Stimulated activated CD8-positive, alpha-beta memory T cell treated with anti-CD3 and anti-CD28 coated beads, Interleukin-12 subunit alpha, Interleukin-12 subunit beta, amount 100 ng/mL, for 1 hour (primary cell): Measurements from ENCODE around the gene POTEI.
"Not testable (repeated sequence)": the region's sequence is repeated elsewhere in the genome, so short reads cannot be mapped to it uniquely, and the experiment has no call there.

ENCODE experiments used
- DNase-seq: peaks from one replicate; pipeline ENCODE4 v3.0.0-alpha.2; 2020; ENCODE audit warnings: low read depth

Gene POTEI

DNA sequence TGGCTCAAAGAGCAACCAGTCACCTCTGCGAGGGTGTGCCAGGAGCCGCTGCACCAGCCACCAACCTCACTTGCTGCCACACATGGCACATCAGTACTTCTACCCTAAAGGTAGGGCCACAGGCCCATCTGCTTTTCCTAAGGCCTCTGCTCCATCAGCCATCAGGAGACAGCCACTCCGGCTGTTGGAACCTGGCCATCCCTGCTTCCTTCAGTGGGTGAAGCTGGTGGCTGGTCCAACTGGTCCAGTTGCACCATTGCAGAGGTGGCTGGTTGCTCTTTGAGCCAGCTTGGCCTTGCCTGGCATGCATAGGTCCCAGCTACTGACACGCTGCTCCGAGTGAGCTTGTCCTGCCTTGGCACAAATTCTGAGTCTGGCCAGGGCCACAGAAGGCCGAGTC lies 53.7 kb downstream of the POTEI start:
- DNase-seq: not testable (repeated sequence)

DNA sequence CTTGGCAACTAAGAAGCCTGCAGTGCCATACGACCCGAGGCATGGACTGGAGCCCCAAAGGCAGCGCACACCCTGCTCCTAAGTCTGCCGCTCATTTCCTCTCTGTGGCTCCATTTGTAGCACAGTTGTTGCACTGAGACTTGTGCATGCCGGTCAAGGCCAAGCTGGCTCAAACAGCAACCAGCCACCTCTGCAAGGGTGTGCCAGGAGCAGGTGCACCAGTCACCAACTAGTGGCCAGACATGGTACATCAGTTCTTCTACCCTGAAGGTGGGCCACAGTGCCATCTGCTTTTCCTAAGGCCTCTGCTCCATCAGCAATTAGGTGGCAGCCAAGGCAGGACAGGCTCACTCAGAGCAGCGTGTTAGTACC lies 54.4 kb downstream of the POTEI start:
- DNase-seq: not testable (repeated sequence)

DNA sequence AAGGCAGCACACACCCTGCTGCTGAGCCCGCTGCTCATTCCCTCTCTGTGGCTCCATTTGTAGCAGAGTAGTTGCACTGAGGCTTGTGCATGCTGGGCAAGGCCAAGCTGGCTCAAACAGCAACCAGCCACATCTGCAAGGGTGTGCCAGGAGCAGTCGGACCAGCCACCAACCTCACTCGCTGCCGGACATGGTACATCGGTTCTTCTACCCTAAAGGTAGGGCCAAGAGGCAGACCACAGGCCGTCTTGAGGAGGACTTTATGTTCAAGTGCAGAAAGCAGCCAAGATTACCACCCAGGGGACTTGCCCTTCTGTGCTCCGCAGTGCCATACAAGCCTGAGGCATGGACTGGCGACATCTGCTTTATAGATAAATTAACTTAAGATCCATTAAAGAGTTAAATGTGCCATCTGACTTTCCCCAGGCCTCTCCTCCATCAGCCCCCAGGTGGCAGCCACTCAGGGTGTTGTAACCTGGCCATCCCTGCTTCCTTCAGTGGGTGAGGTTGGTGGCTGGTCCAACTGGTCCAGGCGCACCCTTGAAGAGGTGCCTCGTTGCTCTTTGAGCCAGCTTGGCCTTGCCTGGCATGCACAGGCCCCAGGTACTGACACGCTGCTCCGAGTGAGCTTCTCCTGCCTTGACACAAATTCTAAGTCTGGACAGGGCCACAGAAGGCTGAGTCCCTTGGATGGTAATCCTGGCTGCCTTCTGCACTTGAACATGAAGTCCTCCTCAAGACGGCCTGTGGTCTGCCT lies 55.0 kb downstream of the POTEI start:
- DNase-seq: not testable (repeated sequence)

DNA sequence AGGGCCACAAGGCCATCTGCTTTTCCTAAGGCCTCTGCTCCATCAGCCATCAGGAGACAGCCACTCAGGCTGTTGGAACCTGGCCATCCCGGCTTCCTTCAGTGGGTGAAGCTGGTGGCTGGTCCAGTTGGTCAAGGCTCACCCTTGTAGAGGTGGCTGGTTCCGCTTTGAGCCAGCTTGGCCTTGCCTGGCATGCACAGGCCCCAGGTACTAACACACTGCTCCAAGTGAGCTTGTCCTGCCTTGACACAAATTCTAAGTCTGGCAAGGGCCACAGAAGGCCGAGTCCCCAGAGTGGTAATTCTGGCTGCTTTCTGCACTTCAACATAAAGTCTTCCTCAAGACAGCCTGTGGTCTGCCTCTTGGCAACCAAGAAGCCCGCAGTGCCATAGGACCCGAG lies 56.2 kb downstream of the POTEI start:
- DNase-seq: not testable (repeated sequence)

DNA sequence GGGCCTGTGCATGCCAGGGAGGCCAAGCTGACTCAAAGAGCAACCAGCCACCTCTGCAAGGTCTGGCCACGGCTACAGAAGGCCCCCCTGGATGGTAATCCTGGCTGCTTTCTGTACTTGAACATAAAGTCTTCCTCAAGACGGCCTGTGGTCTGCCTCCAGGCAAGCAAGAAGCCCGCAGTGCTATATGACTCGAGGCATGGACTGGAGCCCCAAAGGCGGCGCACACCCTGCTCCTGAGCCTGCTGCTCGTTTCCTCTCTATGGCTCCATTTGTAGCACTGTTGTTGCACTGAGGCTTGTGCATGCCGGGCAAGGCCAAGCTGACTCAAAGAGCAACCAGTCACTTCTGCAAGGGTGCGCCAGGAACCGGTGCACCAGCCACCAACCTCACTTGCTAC lies 57.3 kb downstream of the POTEI start:
- not testable (repeated sequence) for DNase-seq

DNA sequence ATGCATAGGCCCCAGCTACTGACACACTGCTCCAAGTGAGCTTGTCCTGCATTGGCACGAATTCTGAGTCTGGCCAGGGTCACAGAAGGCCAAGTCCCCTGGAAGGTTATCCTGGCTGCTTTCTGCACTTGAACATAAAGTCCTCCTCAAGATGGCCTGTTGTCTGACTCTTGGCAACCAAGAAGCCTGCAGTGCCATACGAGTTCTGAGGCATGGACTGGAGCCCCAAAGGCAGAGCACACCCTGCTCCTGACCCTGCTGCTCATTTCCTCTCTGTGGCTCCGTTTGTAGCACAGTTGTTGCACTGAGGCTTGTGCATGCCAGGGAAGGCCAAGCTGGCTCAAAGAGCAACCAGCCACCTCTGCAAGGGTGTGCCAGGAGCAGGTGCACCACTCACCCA lies 57.9 kb downstream of the POTEI start:
- not testable (repeated sequence) for DNase-seq

DNA sequence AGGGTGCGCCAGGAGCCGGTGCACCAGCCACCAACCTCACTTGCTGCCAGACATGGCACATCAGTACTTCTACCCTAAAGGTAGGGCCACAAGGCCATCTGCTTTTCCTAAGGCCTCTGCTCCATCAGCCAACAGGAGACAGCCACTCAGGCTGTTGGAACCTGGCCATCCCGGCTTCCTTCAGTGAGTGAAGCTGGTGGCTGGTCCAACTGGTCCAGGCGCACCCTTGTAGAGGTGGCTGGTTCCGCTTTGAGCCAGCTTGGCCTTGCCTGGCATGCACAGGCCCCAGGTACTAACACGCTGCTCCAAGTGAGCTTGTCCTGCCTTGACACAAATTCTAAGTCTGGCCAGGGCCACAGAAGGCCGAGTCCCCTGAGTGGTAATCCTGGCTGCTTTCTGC lies 58.8 kb downstream of the POTEI start:
- not testable (repeated sequence) for DNase-seq

DNA sequence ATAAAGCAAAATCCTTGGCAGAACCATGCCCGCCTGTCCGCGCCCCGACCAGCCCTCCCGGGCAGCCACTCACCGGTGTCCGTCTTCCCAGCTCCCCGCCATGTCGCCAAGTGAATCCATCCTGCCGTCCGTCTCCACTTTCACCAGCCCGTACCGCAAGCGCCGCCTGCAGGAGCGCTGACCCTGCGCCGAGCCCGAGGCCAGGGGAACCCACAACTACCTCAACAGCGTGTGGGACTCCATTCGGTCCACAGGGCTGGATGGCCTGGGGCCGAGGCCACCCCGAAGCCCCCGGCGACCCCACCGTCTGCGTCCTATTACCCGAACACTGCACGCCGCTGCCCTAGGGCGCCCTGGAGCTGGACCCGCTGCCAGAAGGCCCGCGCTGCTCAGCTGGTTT lies 81.5 kb downstream of the POTEI start:
- not testable (repeated sequence) for DNase-seq

DNA sequence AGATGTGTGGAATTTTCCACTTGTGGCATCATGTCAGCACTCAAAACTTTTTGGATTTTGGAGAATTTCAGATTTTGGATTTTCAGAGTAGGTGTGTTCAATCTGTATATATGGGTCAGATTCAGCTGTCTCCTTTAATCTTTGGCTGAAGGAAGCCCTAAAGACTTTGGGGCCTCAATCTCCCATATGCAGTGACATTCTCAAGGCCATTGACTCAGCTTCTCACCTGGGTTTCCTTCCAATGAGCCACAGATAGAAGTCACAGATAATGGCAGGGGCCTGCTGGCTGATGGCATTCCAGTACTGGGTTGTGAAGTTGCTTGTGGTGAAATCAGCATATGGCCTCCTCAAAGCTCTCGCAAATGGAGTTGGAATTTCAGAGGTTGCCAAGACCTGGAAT lies 90.3 kb downstream of the POTEI start:
- not testable (repeated sequence) for DNase-seq

DNA sequence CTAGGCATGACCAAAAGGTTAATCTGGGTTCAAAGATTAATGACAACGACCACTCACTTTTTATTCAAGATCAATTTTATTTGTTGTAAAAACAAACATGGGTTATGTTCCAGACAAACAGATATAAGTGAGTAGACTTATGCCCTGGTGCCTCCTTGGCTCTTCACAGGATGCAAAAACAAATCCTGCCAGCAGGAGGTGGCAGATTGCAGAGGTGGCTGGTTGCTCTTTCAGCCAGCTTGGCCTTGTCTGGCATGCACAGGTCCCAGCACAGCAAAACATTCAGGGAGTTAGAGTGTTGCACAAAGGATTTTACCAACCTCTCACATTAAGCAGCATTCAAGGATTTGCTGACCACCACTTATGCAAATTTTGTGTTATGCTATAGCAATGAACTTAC lies 92.4 kb downstream of the POTEI start:
- not testable (repeated sequence) for DNase-seq
